ENCODE data around the gene ING3.

ING3 gene

GRCh38 chr7:121000081-121000983, 49.8 kb downstream of the ING3 start:
- no peak overlapping the region for H3K9ac ChIP-seq

GRCh38 chr7:121001234-121001906, 50.8 kb downstream of the ING3 start:
- Histone ChIP-seq H3K27me3 (ENCODE audit: control insufficient read depth, insufficient read depth, low read length) (no peaks in the 10 kb centered on the region), H3K9me3 (ENCODE audit: control insufficient read depth, low read length) (no peaks in the 10 kb centered on the region), H3K4me1 (no peaks in the 10 kb centered on the region), H3K27ac (no peak overlapping the region), H3K9ac (no peak overlapping the region), H2AFZ (no peak overlapping the region), H3K36me3 (ENCODE audit: control insufficient read depth, insufficient read depth, low read length) (no peaks in the 10 kb centered on the region), H3K4me2 (ENCODE audit: low read length) (no peak overlapping the region), H3K4me3 (ENCODE audit: low read depth, low read length) (no peak overlapping the region), H3K79me2 (no peaks in the 10 kb centered on the region)
- TF ChIP-seq CTCF (IDR thresholded peaks at IDR 0.05): no peak

More at GRCh38 chr7:121000081-121000983, 49.8 kb downstream of the ING3 start:
- H3K27me3 ChIP-seq (ENCODE audit: control insufficient read depth, insufficient read depth, low read length): no peaks in the 10 kb centered on the region
- no peak overlapping the region for H3K4me2 ChIP-seq (ENCODE audit: low read length)
- H3K4me1 ChIP-seq: no peaks in the 10 kb centered on the region
- no peak overlapping the region for H3K4me3 ChIP-seq (ENCODE audit: low read depth, low read length)
- H3K9me3 ChIP-seq (ENCODE audit: control insufficient read depth, low read length): no peaks in the 10 kb centered on the region
- no peaks in the 10 kb centered on the region for H3K36me3 ChIP-seq (ENCODE audit: control insufficient read depth, insufficient read depth, low read length)
- H3K27ac ChIP-seq: no peak overlapping the region
- H3K79me2 ChIP-seq: no peaks in the 10 kb centered on the region
- no peak overlapping the region for H2AFZ ChIP-seq
- no peak for TF ChIP-seq CTCF (IDR thresholded peaks at IDR 0.05)

- H3K9ac ChIP-seq: no peak overlapping the region
- H3K9me3 ChIP-seq (ENCODE audit: control insufficient read depth, low read length): no peaks in the 10 kb centered on the region
- no peak overlapping the region for H2AFZ ChIP-seq
- no peaks in the 10 kb centered on the region for H3K27me3 ChIP-seq (ENCODE audit: control insufficient read depth, insufficient read depth, low read length)
- H3K79me2 ChIP-seq: no peaks in the 10 kb centered on the region
- H3K4me2 ChIP-seq (ENCODE audit: low read length): no peak overlapping the region
- no peak overlapping the region for H3K27ac ChIP-seq
- TF ChIP-seq CTCF (IDR thresholded peaks at IDR 0.05): no peak
- H3K4me3 ChIP-seq (ENCODE audit: low read depth, low read length): no peak overlapping the region
- H3K4me1 ChIP-seq: no peaks in the 10 kb centered on the region
- no peaks in the 10 kb centered on the region for H3K36me3 ChIP-seq (ENCODE audit: control insufficient read depth, insufficient read depth, low read length)
Observed at GRCh38 chr7:121002048-121002756, 51.6 kb downstream of the ING3 start.

GRCh38 chr7:121002757-121003200, 52.2 kb downstream of the ING3 start:
- no peak overlapping the region for H3K4me3 ChIP-seq (ENCODE audit: low read depth, low read length)
- H3K4me2 ChIP-seq (ENCODE audit: low read length): no peak overlapping the region
- no peaks in the 10 kb centered on the region for H3K4me1 ChIP-seq
- no peaks in the 10 kb centered on the region for H3K9me3 ChIP-seq (ENCODE audit: control insufficient read depth, low read length)
- no peaks in the 10 kb centered on the region for H3K79me2 ChIP-seq
- H3K9ac ChIP-seq: no peak overlapping the region
- no peak overlapping the region for H3K27ac ChIP-seq
- TF ChIP-seq CTCF (IDR thresholded peaks at IDR 0.05): no peak
- H2AFZ ChIP-seq: no peak overlapping the region
- H3K36me3 ChIP-seq (ENCODE audit: control insufficient read depth, insufficient read depth, low read length): no peaks in the 10 kb centered on the region
- no peaks in the 10 kb centered on the region for H3K27me3 ChIP-seq (ENCODE audit: control insufficient read depth, insufficient read depth, low read length)

Data from parathyroid adenoma (tissue), 2 donors.